DOHH2 (cell line): ENCODE data around the gene RLIM.

Experiments
- CTCF ChIP-seq: fragments of 200-600 bp; sonication (generic); IDR thresholded peaks from one replicate; pipeline ENCODE4 v1.5.1; 2014; ENCODE audit warnings: antibody characterized with exemption, mild to moderate bottlenecking, low read depth, low read length; ENCODE audit not compliant: poor library complexity, severe bottlenecking
- EZH2phosphoT487 ChIP-seq: fragments of 200-600 bp; sonication (generic); IDR thresholded peaks from 2 replicates; pipeline ENCODE4 v1.6.1; 2017; ENCODE audit warnings: borderline replicate concordance, mild to moderate bottlenecking, antibody characterized with exemption, low read length, moderate library complexity, mixed read lengths

- TF ChIP-seq CTCF (no peak), EZH2phosphoT487 (no peak)
Measured at GRCh38 chrX:74606799-74607198, 7.6 kb downstream of the RLIM start.
